SK-N-SH (cell line): Measurements from ENCODE around the gene ZBTB12. TPM values are rescaled to one million over a fixed set of nuclear protein-coding genes. Genes with fewer than 3 reads are reported as not detected.
A peak's percentile ranks its signal among the peaks of the same experiment; 100 is the strongest.

Experiments used
- CTCF ChIA-PET: fragments of 300-600, 350-600 bp; formaldehyde crosslinking; extraction: SDS; loops from one replicate; lab custom pipeline; 2021; lab: Yijun Ruan, JAX
- POLR2A ChIA-PET: fragments of 350-600 bp; sonication (Branson Sonifier 250); formaldehyde crosslinking; extraction: SDS; loops from one replicate; lab custom pipeline; 2020; ENCODE audit warnings: antibody characterized with exemption, inconsistent platforms; lab: Yijun Ruan, JAX
- DNase-seq: peaks from one replicate; pipeline ENCODE4 v3.0.0; 2012
- H2AFZ ChIP-seq: fragments of 200-600 bp; sonication (generic); 2 replicates; pipeline ENCODE4 v1.8.1; 2016; ENCODE audit warnings: antibody characterized with exemption, mild to moderate bottlenecking, low read depth
- H3F3A ChIP-seq: fragments of 200-600 bp; sonication (generic); replicated peaks from 2 replicates; pipeline ENCODE3; 2016; ENCODE audit warnings: antibody characterized with exemption, mild to moderate bottlenecking; ENCODE audit not compliant: insufficient read depth
- H3K27ac ChIP-seq, 2 experiments: fragments of 200-500 bp in 1 of 2; fragments of 200-600 bp in 1 of 2; sonication (Bioruptor generic) in 1 of 2; sonication (generic), shearing (Covaris generic) in 1 of 2; 2 replicates each; pipeline versions ENCODE4 v1.5.1 to v1.6.1; 2014 to 2016; ENCODE audit warnings: low read depth in 2 of 2, inconsistent platforms in 1 of 2, low read length in 1 of 2, mild to moderate bottlenecking in 1 of 2, mixed read lengths in 1 of 2
- H3K27me3 ChIP-seq: fragments of 200-600 bp; sonication (generic), shearing (Covaris generic); 2 replicates; pipeline ENCODE4 v1.6.1; 2016; ENCODE audit warnings: mixed run types; ENCODE audit not compliant: insufficient read depth
- H3K36me3 ChIP-seq, 2 experiments: fragments of 200-500 bp in 1 of 2; fragments of 200-600 bp in 1 of 2; sonication (Bioruptor generic) in 1 of 2; sonication (generic) in 1 of 2; replicated peaks in 1 of 2; 2 replicates each; pipeline versions ENCODE3 to v1.5.1; 2014 to 2016; ENCODE audit warnings: low read length in 1 of 2, mild to moderate bottlenecking in 1 of 2; ENCODE audit not compliant: insufficient read depth in 2 of 2, control insufficient read depth in 1 of 2
- H3K4me1 ChIP-seq, 2 experiments: fragments of 200-500 bp in 1 of 2; fragments of 200-600 bp in 1 of 2; sonication (Bioruptor generic) in 1 of 2; sonication (generic), shearing (Covaris generic) in 1 of 2; 2 replicates each; pipeline versions ENCODE4 v1.5.1 to v1.6.1; 2014 to 2016; ENCODE audit warnings: low read depth in 1 of 2, low read length in 1 of 2, mixed run types in 1 of 2; ENCODE audit not compliant: insufficient read depth in 2 of 2, control insufficient read depth in 1 of 2
- H3K4me2 ChIP-seq: fragments of 200-600 bp; sonication (generic), shearing (Covaris generic); 2 replicates; pipeline ENCODE4 v1.6.1; 2017; ENCODE audit warnings: mixed run types
- H3K4me3 ChIP-seq, 2 experiments: fragments of 200-500 bp in 1 of 2; fragments of 200-600 bp in 1 of 2; sonication (Bioruptor generic) in 1 of 2; sonication (generic), shearing (Covaris generic) in 1 of 2; 2 replicates each; pipeline versions ENCODE4 v1.5.1 to v1.8.1; 2014 to 2016; ENCODE audit warnings: low read depth in 2 of 2, inconsistent platforms in 1 of 2, low read length in 1 of 2, mild to moderate bottlenecking in 1 of 2, mixed read lengths in 1 of 2, moderate library complexity in 1 of 2
- H3K79me2 ChIP-seq: fragments of 200-600 bp; sonication (generic); 2 replicates; pipeline ENCODE4 v1.8.1; 2017; ENCODE audit warnings: mild to moderate bottlenecking; ENCODE audit not compliant: insufficient read depth
- H3K9ac ChIP-seq: fragments of 200-600 bp; sonication (generic); 2 replicates; pipeline ENCODE4 v1.6.1; 2017; ENCODE audit warnings: mixed run types
- H3K9me2 ChIP-seq: fragments of 200-600 bp; sonication (generic); 2 replicates; pipeline ENCODE4 v1.6.1; 2017; ENCODE audit warnings: mixed run types
- H3K9me3 ChIP-seq: fragments of 200-600 bp; sonication (generic); 2 replicates; pipeline ENCODE4 v1.6.1; 2017; ENCODE audit warnings: mixed run types, mild to moderate bottlenecking, moderate library complexity
- H4K20me1 ChIP-seq: fragments of 200-600 bp; sonication (generic); 2 replicates; pipeline ENCODE4 v1.6.1; 2017; ENCODE audit warnings: mild to moderate bottlenecking, mixed run types; ENCODE audit not compliant: insufficient read depth
- ELF1 ChIP-seq: IDR thresholded peaks from 2 replicates; pipeline ENCODE4 v1.4.0; 2012
- FOSL2 ChIP-seq: IDR thresholded peaks from 2 replicates; pipeline ENCODE4 v1.4.0; 2012; ENCODE audit warnings: low read depth, mild to moderate bottlenecking, moderate library complexity, borderline replicate concordance
- FOXJ3 ChIP-seq: sonication (generic); formaldehyde crosslinking; IDR thresholded peaks from 2 replicates; pipeline ENCODE4 v1.5.1; 2020; ENCODE audit warnings: mild to moderate bottlenecking, missing genetic modification reagents
- FOXM1 ChIP-seq: IDR thresholded peaks from 2 replicates; pipeline ENCODE4 v1.4.0; 2012; ENCODE audit warnings: low read depth, mild to moderate bottlenecking
- GATA2 ChIP-seq: sonication (generic); formaldehyde crosslinking; IDR thresholded peaks from 2 replicates; pipeline ENCODE4 v1.5.0; 2020; ENCODE audit warnings: mild to moderate bottlenecking, missing genetic modification reagents
- JUND ChIP-seq: IDR thresholded peaks from 2 replicates; pipeline ENCODE4 v1.4.0; 2012
- MAX ChIP-seq: IDR thresholded peaks from 2 replicates; pipeline ENCODE4 v1.4.0; 2012; ENCODE audit warnings: low read depth
- MEF2A ChIP-seq: IDR thresholded peaks from 2 replicates; pipeline ENCODE4 v1.4.0; 2012; ENCODE audit warnings: low read depth, borderline replicate concordance
- MXI1 ChIP-seq: IDR thresholded peaks from 2 replicates; pipeline ENCODE4 v1.6.1; 2012; ENCODE audit warnings: mild to moderate bottlenecking, low read depth, low read length, improper control_type of control experiment
- POLR2AphosphoS5 ChIP-seq: IDR thresholded peaks from 2 replicates; pipeline ENCODE4 v1.6.1; 2012; ENCODE audit warnings: low read depth, low read length
- RAD21 ChIP-seq: IDR thresholded peaks from 2 replicates; pipeline ENCODE4 v1.6.1; 2012; ENCODE audit warnings: mild to moderate bottlenecking, low read length
- RFX5 ChIP-seq: IDR thresholded peaks from 2 replicates; pipeline ENCODE4 v1.6.1; 2012; ENCODE audit warnings: mild to moderate bottlenecking, improper control_type of control experiment, low read length
- RXRA ChIP-seq: IDR thresholded peaks from 2 replicates; pipeline ENCODE4 v1.4.0; 2012; ENCODE audit warnings: low read depth, mild to moderate bottlenecking, borderline replicate concordance
- SIN3A ChIP-seq: IDR thresholded peaks from 2 replicates; pipeline ENCODE4 v1.6.1; 2012; ENCODE audit warnings: low read depth, mild to moderate bottlenecking, low read length, moderate library complexity, borderline replicate concordance
- SMC3 ChIP-seq: IDR thresholded peaks from 2 replicates; pipeline ENCODE4 v1.6.1; 2012; ENCODE audit warnings: low read depth, low read length, improper control_type of control experiment
- TAF1 ChIP-seq: IDR thresholded peaks from 2 replicates; pipeline ENCODE4 v1.6.1; 2012; ENCODE audit warnings: low read depth, mild to moderate bottlenecking, low read length, moderate library complexity, borderline replicate concordance
- TCF12 ChIP-seq: IDR thresholded peaks from 2 replicates; pipeline ENCODE4 v1.4.0; 2012
- TEAD4 ChIP-seq: IDR thresholded peaks from 2 replicates; pipeline ENCODE4 v1.4.0; 2012; ENCODE audit warnings: mild to moderate bottlenecking, borderline replicate concordance; ENCODE audit not compliant: insufficient read depth
- YY1 ChIP-seq: IDR thresholded peaks from 2 replicates; pipeline ENCODE4 v1.4.0; 2012; ENCODE audit warnings: low read depth, mild to moderate bottlenecking
- WGBS: methylation state at CpG from one replicate; pipeline ENCODE4 v1.1.6; 2017; ENCODE audit warnings: low lambda C conversion rate; 5-methylcytosine and 5-hydroxymethylcytosine counted together
- polyA plus RNA-seq, 3 experiments: library from polyadenylated mRNA; depleted of rRNA; stranded (reverse); fragments of >200 nt; gene quantifications; 2 replicates each; pipeline ENCODE4 v1.2.3, GENCODE V29; 2012
- TF ChIP-seq, protein P1 (sequence below): fragments of 150-350 bp; IDR thresholded peaks from 2 replicates; pipeline ENCODE4 v1.6.1; 2016; ENCODE audit warnings: mild to moderate bottlenecking, low read depth, low read length

ZBTB12 gene
- polyA plus RNA-seq, 1 of the 3 experiments (the other 2 are of a cell fraction) = 8.3 TPM

GRCh38 chr6:31900917-31901414, 920 bp downstream of the ZBTB12 start:
- peak overlapping the region; percentile 60 to 67 for H3K4me3 ChIP-seq
- 71% methylated on average over 22 of the region's 29 CpGs for WGBS
- no peaks in the 10 kb centered on the region for H3K27me3 ChIP-seq
- H3K9ac ChIP-seq = peak overlapping the region; percentile 62; the same call in 1 of the 2 replicates
- H3F3A ChIP-seq = peaks cover 13% of the 10 kb centered on the region
- no peak for DNase-seq
- peaks cover 20% of the 10 kb centered on the region; the same call in 1 of the 2 replicates for H3K79me2 ChIP-seq
- H3K9me2 ChIP-seq = no peaks in the 10 kb centered on the region
- POLR2A ChIA-PET = interaction anchor here (0.6 kb wide), 1 partner anchor 220 kb away, joined by 3 read pairs; the partner anchor contains the start of gene LY6G5C
- peaks cover under 1% of the 10 kb centered on the region in 2 experiments for H3K36me3 ChIP-seq
- H3K4me1 ChIP-seq = peaks cover 5 to 40% of the 10 kb centered on the region in 2 experiments
- H2AFZ ChIP-seq = no peak overlapping the region
- no peak for TF ChIP-seq YY1
- TF ChIP-seq FOXJ3 = no peak
- TF ChIP-seq TCF12 = no peak
- no peak for TF ChIP-seq TAF1
- no peak for TF ChIP-seq ELF1
- TF ChIP-seq MEF2A = 0 out of 2 replicates have a peak, but pooled peaks have one; percentile 6
- TF ChIP-seq MAX = 0 out of 2 replicates have a peak, but pooled peaks have one; percentile 5
- TF ChIP-seq, all 33 proteins: peak for 2
- Histone ChIP-seq H3K9me3 (no peaks in the 10 kb centered on the region), H3K4me2 (peak overlapping the region; percentile 77), H3K27ac (peak overlapping the region; percentile 17 to 92; a peak in 3 of 4 replicates), H4K20me1 (no peaks in the 10 kb centered on the region)
- CTCF ChIA-PET = interaction anchor here (0.8 to 1.8 kb wide), 3 partner anchors 12 to 1223 kb away, joined by 3 to 6 read pairs (median 3); no protein-coding TSS in a partner anchor

- CTCF ChIA-PET = interaction anchor here (1.2 to 1.8 kb wide), 2 partner anchors 52 to 1222 kb away, joined by 3 to 6 read pairs; no protein-coding TSS in a partner anchor
- no peak overlapping the region for H3K9ac ChIP-seq
- peak overlapping the region; percentile 91; the same call in 1 of the 2 replicates for H3K4me2 ChIP-seq
- no peaks in the 10 kb centered on the region for H3K27me3 ChIP-seq
- peaks cover 20% of the 10 kb centered on the region; the same call in 1 of the 2 replicates for H3K79me2 ChIP-seq
- no peak for DNase-seq
- H3K4me1 ChIP-seq = peaks cover 5 to 40% of the 10 kb centered on the region in 2 experiments
- H4K20me1 ChIP-seq = no peaks in the 10 kb centered on the region
- no peak overlapping the region; a peak in 1 of 4 replicates for H3K27ac ChIP-seq
- no peak overlapping the region for H3K4me3 ChIP-seq
- no peak overlapping the region for H2AFZ ChIP-seq
- H3K9me3 ChIP-seq = no peaks in the 10 kb centered on the region
- H3F3A ChIP-seq = peaks cover 13% of the 10 kb centered on the region
- WGBS = 90% methylated on average over 26 of the region's 49 CpGs
- H3K36me3 ChIP-seq = peaks cover 8 to 9% of the 10 kb centered on the region in 2 experiments
- POLR2A ChIA-PET = no interaction called here
- TF ChIP-seq TEAD4 = no peak
- no peak for TF ChIP-seq GATA2 (CRISPR knock-in tag)
- TF ChIP-seq RXRA = no peak
- TF ChIP-seq FOXM1 = no peak
- TF ChIP-seq POLR2AphosphoS5 = no peak
- no peak for TF ChIP-seq JUND
- no peak for TF ChIP-seq SMC3
- TF ChIP-seq RAD21 = no peak
- TF ChIP-seq ELF1 = no peak
- no peak for TF ChIP-seq MEF2A
- TF ChIP-seq FOXJ3 = no peak
- TF ChIP-seq MXI1 = no peak
- no peak for TF ChIP-seq TAF1
- no peak for TF ChIP-seq SIN3A
- no peak for TF ChIP-seq RFX5
- TF ChIP-seq, protein P1, sequence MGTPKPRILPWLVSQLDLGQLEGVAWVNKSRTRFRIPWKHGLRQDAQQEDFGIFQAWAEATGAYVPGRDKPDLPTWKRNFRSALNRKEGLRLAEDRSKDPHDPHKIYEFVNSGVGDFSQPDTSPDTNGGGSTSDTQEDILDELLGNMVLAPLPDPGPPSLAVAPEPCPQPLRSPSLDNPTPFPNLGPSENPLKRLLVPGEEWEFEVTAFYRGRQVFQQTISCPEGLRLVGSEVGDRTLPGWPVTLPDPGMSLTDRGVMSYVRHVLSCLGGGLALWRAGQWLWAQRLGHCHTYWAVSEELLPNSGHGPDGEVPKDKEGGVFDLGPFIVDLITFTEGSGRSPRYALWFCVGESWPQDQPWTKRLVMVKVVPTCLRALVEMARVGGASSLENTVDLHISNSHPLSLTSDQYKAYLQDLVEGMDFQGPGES = no peak
- no peak for TF ChIP-seq FOSL2
- TF ChIP-seq, all 33 proteins: peak for 0
- no peaks in the 10 kb centered on the region for H3K9me2 ChIP-seq
These were observed 1.8 kb downstream of the ZBTB12 start for GRCh38 chr6:31899882-31900722.
